Measurements from ENCODE around the gene PML.
A peak's percentile ranks its signal among the peaks of the same experiment; 100 is the strongest.
"Not testable (repeated sequence)": the region's sequence is repeated elsewhere in the genome, so short reads cannot be mapped to it uniquely, and the experiment has no call there.

PML gene

GRCh38 chr15:74060251-74060650, 65.7 kb downstream of the PML start:
- DNase-seq (ENCODE audit: low read depth) = no peak

- DNase-seq (ENCODE audit: low read depth) = no peak
Measured at GRCh38 chr15:74062236-74062635, 67.7 kb downstream of the PML start.

- no peak for DNase-seq (ENCODE audit: low read depth)
Measured at GRCh38 chr15:74062671-74063070, 68.2 kb downstream of the PML start.

- DNase-seq (ENCODE audit: low read depth) = not testable (repeated sequence)
Measured at GRCh38 chr15:74063425-74064146, 69.1 kb downstream of the PML start.

GRCh38 chr15:74064183-74064582, 69.7 kb downstream of the PML start:
- DNase-seq (ENCODE audit: low read depth) = not testable (repeated sequence)

GRCh38 chr15:74064822-74065221, 70.3 kb downstream of the PML start:
- not testable (repeated sequence) for DNase-seq (ENCODE audit: low read depth)

- peak; percentile 19 for DNase-seq (ENCODE audit: low read depth)
Measured at GRCh38 chr15:74065684-74066411, 71.3 kb downstream of the PML start.

- not testable (repeated sequence) for DNase-seq (ENCODE audit: low read depth)
Measured at GRCh38 chr15:74071645-74072044, 77.1 kb downstream of the PML start.

GRCh38 chr15:74072132-74072531, 77.6 kb downstream of the PML start:
- DNase-seq (ENCODE audit: low read depth) = not testable (repeated sequence)

GRCh38 chr15:74072614-74073337, 78.3 kb downstream of the PML start:
- DNase-seq (ENCODE audit: low read depth) = not testable (repeated sequence)

GRCh38 chr15:74075781-74076180, 81.3 kb downstream of the PML start:
- not testable (repeated sequence) for DNase-seq (ENCODE audit: low read depth)

- DNase-seq (ENCODE audit: low read depth) = not testable (repeated sequence)
Measured at GRCh38 chr15:74082450-74082849, 87.9 kb downstream of the PML start, which contains the start of gene GOLGA6A. TSS of gene GOLGA6A (minus strand) at chr15:74082550. CDS start at chr15:74082509, 41 bp downstream.

- DNase-seq (ENCODE audit: low read depth) = not testable (repeated sequence)
Measured at GRCh38 chr15:74094567-74094966, 100.1 kb downstream of the PML start.

- not testable (repeated sequence) for DNase-seq (ENCODE audit: low read depth)
Measured at GRCh38 chr15:74095610-74096009, 101.1 kb downstream of the PML start.

GRCh38 chr15:74096753-74097474, 102.4 kb downstream of the PML start:
- not testable (repeated sequence) for DNase-seq (ENCODE audit: low read depth)

Measured in T follicular helper cell (primary cell).